HG02973 (cell line): ENCODE results near the gene DENND1A.

Experiments
- ATAC-seq: cut with Tn5 transposase; IDR thresholded peaks from one replicate; pipeline ENCODE4 v1.9.1; 2021; ENCODE audit warnings: moderate library complexity; ENCODE audit not compliant: unreplicated experiment

The DENND1A gene

GRCh38 chr9:123478967-123479602 is 450.8 kb downstream of the DENND1A start:
- no peak for ATAC-seq

- no peak for ATAC-seq
Measured at GRCh38 chr9:123478160-123478559, 451.8 kb downstream of the DENND1A start.

GRCh38 chr9:123475407-123475806 is 454.5 kb downstream of the DENND1A start:
- ATAC-seq, result no peak

GRCh38 chr9:123472862-123473614 is 456.9 kb downstream of the DENND1A start:
- no peak for ATAC-seq

GRCh38 chr9:123471843-123472570 is 457.9 kb downstream of the DENND1A start:
- no peak for ATAC-seq

GRCh38 chr9:123470991-123471770 is 458.7 kb downstream of the DENND1A start:
- no peak for ATAC-seq

GRCh38 chr9:123470121-123470782 is 459.7 kb downstream of the DENND1A start:
- no peak for ATAC-seq

GRCh38 chr9:123469282-123469681 is 460.6 kb downstream of the DENND1A start:
- no peak for ATAC-seq

GRCh38 chr9:123468541-123468940 is 461.4 kb downstream of the DENND1A start:
- ATAC-seq, result no peak

GRCh38 chr9:123465304-123465703 is 464.6 kb downstream of the DENND1A start:
- no peak for ATAC-seq

- ATAC-seq, result no peak
Measured at GRCh38 chr9:123460091-123460490, 469.8 kb downstream of the DENND1A start.

- ATAC-seq, result no peak
Measured at GRCh38 chr9:123457583-123457982, 472.3 kb downstream of the DENND1A start.

GRCh38 chr9:123456011-123456410 is 473.9 kb downstream of the DENND1A start:
- ATAC-seq, result no peak

GRCh38 chr9:123455187-123455586 is 474.7 kb downstream of the DENND1A start:
- ATAC-seq, result no peak

GRCh38 chr9:123454361-123454760 is 475.6 kb downstream of the DENND1A start:
- ATAC-seq, result no peak

- no peak for ATAC-seq
Measured at GRCh38 chr9:123453831-123454321, 476.1 kb downstream of the DENND1A start.

- no peak for ATAC-seq
Measured at GRCh38 chr9:123453076-123453667, 476.8 kb downstream of the DENND1A start.

- ATAC-seq, result no peak
Measured at GRCh38 chr9:123450996-123451395, 478.9 kb downstream of the DENND1A start.

GRCh38 chr9:123450098-123450770 is 479.7 kb downstream of the DENND1A start:
- ATAC-seq, result no peak
